SK-N-SH treated with all-trans-retinoic acid at 6 μM for 48 hours (cell line): ENCODE results near the gene JAKMIP1.

Source experiments
- ATAC-seq: fragments of 200-7000 bp; cut with Tn5 transposase; 3 replicates; pipeline ENCODE4 v1.9.1; 2020; ENCODE audit warnings: mild to moderate bottlenecking, moderate library complexity
- ARNTL ChIP-seq: fragments of 450-650 bp; formaldehyde crosslinking; IDR thresholded peaks from 2 replicates; pipeline ENCODE4 v1.5.0; 2020; ENCODE audit warnings: low read depth, mild to moderate bottlenecking, moderate library complexity, borderline replicate concordance
- BACH2 ChIP-seq: fragments of 250-450 bp; sonication (Bioruptor Pico); IDR thresholded peaks from 2 replicates; pipeline ENCODE4 v1.9.0; 2021; ENCODE audit warnings: mild to moderate bottlenecking, borderline replicate concordance
- CSDC2 ChIP-seq: fragments of 250-450 bp; sonication (Bioruptor Pico); IDR thresholded peaks from 2 replicates; pipeline ENCODE4 v1.5.0; 2020; ENCODE audit warnings: mild to moderate bottlenecking, moderate library complexity
- ESRRG ChIP-seq: fragments of 250-450 bp; sonication (Bioruptor Pico); IDR thresholded peaks from 2 replicates; pipeline ENCODE4 v1.6.1; 2021; ENCODE audit warnings: mild to moderate bottlenecking
- GLIS3 ChIP-seq: fragments of 250-450 bp; sonication (Bioruptor Pico); IDR thresholded peaks from 2 replicates; pipeline ENCODE4 v1.5.0; 2020; ENCODE audit warnings: mild to moderate bottlenecking, moderate library complexity
- ISL1 ChIP-seq: fragments of 250-450 bp; sonication (Bioruptor Pico); IDR thresholded peaks from 2 replicates; pipeline ENCODE4 v2.1.2; 2022; ENCODE audit warnings: mild to moderate bottlenecking, moderate library complexity
- OSR1 ChIP-seq: fragments of 250-450 bp; sonication (Bioruptor Pico); IDR thresholded peaks from 2 replicates; pipeline ENCODE4 v1.8.0; 2022; ENCODE audit warnings: moderate library complexity, mild to moderate bottlenecking, inconsistent platforms
- SNAI2 ChIP-seq: fragments of 250-450 bp; sonication (Bioruptor Pico); IDR thresholded peaks from 2 replicates; pipeline ENCODE4 v1.5.0; 2020; ENCODE audit warnings: mild to moderate bottlenecking, moderate library complexity
- TCF4 ChIP-seq: fragments of 250-450 bp; sonication (Bioruptor Pico); IDR thresholded peaks from 2 replicates; pipeline ENCODE4 v1.8.0; 2021; ENCODE audit warnings: mild to moderate bottlenecking, moderate library complexity, borderline replicate concordance
- TOX ChIP-seq: fragments of 250-450 bp; sonication (Bioruptor Pico); IDR thresholded peaks from 2 replicates; pipeline ENCODE4 v1.8.0; 2021; ENCODE audit warnings: mild to moderate bottlenecking, moderate library complexity, borderline replicate concordance
- ZC3H10 ChIP-seq: fragments of 250-450 bp; sonication (Bioruptor Pico); IDR thresholded peaks from 2 replicates; pipeline ENCODE4 v1.5.1; 2021; ENCODE audit warnings: mild to moderate bottlenecking, moderate library complexity
- ZFP3 ChIP-seq: fragments of 250-450 bp; sonication (Bioruptor Pico); IDR thresholded peaks from 2 replicates; pipeline ENCODE4 v1.5.0; 2020; ENCODE audit warnings: mild to moderate bottlenecking, moderate library complexity
- ZFP30 ChIP-seq: fragments of 450-650 bp; formaldehyde crosslinking; IDR thresholded peaks from 2 replicates; pipeline ENCODE4 v1.5.0; 2022; ENCODE audit warnings: mild to moderate bottlenecking, moderate library complexity
- ZNF565 ChIP-seq: fragments of 450-650 bp; formaldehyde crosslinking; conservative IDR thresholded peaks from 2 replicates; pipeline ENCODE4 v1.5.0; 2020; ENCODE audit warnings: low read depth, mild to moderate bottlenecking, moderate library complexity
- ZNF70 ChIP-seq: fragments of 450-650 bp; formaldehyde crosslinking; IDR thresholded peaks from 2 replicates; pipeline ENCODE4 v1.5.0; 2020; ENCODE audit warnings: mild to moderate bottlenecking, moderate library complexity
- TF ChIP-seq, protein P1 (sequence below): fragments of 250-450 bp; sonication (Bioruptor Pico); IDR thresholded peaks from 2 replicates; pipeline ENCODE4 v1.8.0; 2021; ENCODE audit warnings: low read depth, mild to moderate bottlenecking, moderate library complexity, borderline replicate concordance
- TF ChIP-seq, protein P2 (sequence below): fragments of 250-450 bp; sonication (Bioruptor Pico); IDR thresholded peaks from 2 replicates; pipeline ENCODE4 v1.8.0; 2020; ENCODE audit warnings: mild to moderate bottlenecking, moderate library complexity, borderline replicate concordance
- TF ChIP-seq, protein P3 (sequence below): fragments of 250-450 bp; sonication (Bioruptor Pico); IDR thresholded peaks from 2 replicates; pipeline ENCODE4 v1.5.1; 2020; ENCODE audit warnings: low read depth, mild to moderate bottlenecking, moderate library complexity
- TF ChIP-seq, protein P4 (sequence below): fragments of 250-450 bp; sonication (Bioruptor Pico); IDR thresholded peaks from 2 replicates; pipeline ENCODE4 v1.5.1; 2021; ENCODE audit warnings: mild to moderate bottlenecking, moderate library complexity
- TF ChIP-seq, protein P5 (sequence below): fragments of 250-450 bp; sonication (Bioruptor Pico); IDR thresholded peaks from 2 replicates; pipeline ENCODE4 v1.5.0; 2020; ENCODE audit warnings: mild to moderate bottlenecking, moderate library complexity

Gene JAKMIP1

DNA sequence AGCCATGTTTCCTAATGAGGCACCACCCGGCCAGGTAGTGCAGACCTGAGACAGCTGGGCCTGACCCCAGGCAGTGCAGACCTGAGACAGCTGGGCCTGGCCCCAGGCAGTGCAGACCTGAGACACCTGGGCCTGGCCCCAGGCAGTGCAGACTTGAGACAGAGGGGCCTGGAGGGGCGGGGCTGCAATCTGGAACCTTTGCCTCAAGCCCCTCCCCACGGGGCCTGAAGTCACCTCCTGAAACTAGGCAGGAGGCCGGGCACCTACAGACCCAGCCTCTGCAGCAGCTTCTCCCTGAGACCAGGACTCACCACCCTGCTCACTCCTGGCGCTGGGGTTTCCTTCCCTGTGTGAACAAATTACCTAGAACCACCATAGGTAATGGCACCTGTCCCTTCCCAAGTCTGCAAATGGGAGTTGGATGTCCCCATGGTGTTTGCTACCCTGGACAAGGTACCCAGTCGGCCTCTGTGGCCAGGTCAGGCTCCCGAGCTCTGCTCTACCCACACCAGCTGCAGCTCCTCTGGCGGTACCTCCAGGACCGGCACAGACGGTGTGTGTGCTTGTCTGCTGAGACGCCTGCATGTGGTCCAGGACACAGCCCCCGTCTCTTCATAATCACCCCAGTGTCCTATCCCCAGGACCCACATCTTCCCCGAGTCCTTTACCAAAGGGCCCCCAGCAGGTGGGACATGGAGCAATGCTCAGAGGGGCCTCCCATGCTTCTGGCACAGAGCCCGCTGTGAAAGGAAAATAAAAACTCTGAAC lies 129.0 kb downstream of the JAKMIP1 start:
- no peak for TF ChIP-seq BACH2 (CRISPR knock-in tag)
- TF ChIP-seq CSDC2 (CRISPR knock-in tag) = no peak
- no peak for TF ChIP-seq TCF4
- TF ChIP-seq, protein P1, sequence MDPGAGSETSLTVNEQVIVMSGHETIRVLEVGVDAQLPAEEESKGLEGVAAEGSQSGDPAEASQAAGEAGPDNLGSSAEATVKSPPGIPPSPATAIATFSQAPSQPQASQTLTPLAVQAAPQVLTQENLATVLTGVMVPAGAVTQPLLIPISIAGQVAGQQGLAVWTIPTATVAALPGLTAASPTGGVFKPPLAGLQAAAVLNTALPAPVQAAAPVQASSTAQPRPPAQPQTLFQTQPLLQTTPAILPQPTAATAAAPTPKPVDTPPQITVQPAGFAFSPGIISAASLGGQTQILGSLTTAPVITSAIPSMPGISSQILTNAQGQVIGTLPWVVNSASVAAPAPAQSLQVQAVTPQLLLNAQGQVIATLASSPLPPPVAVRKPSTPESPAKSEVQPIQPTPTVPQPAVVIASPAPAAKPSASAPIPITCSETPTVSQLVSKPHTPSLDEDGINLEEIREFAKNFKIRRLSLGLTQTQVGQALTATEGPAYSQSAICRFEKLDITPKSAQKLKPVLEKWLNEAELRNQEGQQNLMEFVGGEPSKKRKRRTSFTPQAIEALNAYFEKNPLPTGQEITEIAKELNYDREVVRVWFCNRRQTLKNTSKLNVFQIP (CRISPR knock-in tag) = no peak
- no peak for TF ChIP-seq ESRRG (CRISPR knock-in tag)
- TF ChIP-seq, protein P2, sequence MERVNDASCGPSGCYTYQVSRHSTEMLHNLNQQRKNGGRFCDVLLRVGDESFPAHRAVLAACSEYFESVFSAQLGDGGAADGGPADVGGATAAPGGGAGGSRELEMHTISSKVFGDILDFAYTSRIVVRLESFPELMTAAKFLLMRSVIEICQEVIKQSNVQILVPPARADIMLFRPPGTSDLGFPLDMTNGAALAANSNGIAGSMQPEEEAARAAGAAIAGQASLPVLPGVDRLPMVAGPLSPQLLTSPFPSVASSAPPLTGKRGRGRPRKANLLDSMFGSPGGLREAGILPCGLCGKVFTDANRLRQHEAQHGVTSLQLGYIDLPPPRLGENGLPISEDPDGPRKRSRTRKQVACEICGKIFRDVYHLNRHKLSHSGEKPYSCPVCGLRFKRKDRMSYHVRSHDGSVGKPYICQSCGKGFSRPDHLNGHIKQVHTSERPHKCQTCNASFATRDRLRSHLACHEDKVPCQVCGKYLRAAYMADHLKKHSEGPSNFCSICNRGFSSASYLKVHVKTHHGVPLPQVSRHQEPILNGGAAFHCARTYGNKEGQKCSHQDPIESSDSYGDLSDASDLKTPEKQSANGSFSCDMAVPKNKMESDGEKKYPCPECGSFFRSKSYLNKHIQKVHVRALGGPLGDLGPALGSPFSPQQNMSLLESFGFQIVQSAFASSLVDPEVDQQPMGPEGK = no peak
- no peak for TF ChIP-seq ZNF565 (CRISPR knock-in tag)
- no peak for TF ChIP-seq ZC3H10 (CRISPR knock-in tag)
- no peak for TF ChIP-seq ZNF70 (CRISPR knock-in tag)
- TF ChIP-seq OSR1 (CRISPR knock-in tag) = no peak
- TF ChIP-seq SNAI2 (CRISPR knock-in tag) = no peak
- TF ChIP-seq GLIS3 (CRISPR knock-in tag) = no peak
- no peak for TF ChIP-seq ARNTL (CRISPR knock-in tag)
- TF ChIP-seq, protein P3, sequence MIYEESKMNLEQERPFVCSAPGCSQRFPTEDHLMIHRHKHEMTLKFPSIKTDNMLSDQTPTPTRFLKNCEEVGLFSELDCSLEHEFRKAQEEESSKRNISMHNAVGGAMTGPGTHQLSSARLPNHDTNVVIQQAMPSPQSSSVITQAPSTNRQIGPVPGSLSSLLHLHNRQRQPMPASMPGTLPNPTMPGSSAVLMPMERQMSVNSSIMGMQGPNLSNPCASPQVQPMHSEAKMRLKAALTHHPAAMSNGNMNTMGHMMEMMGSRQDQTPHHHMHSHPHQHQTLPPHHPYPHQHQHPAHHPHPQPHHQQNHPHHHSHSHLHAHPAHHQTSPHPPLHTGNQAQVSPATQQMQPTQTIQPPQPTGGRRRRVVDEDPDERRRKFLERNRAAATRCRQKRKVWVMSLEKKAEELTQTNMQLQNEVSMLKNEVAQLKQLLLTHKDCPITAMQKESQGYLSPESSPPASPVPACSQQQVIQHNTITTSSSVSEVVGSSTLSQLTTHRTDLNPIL (CRISPR knock-in tag) = no peak
- ATAC-seq = no peak

DNA sequence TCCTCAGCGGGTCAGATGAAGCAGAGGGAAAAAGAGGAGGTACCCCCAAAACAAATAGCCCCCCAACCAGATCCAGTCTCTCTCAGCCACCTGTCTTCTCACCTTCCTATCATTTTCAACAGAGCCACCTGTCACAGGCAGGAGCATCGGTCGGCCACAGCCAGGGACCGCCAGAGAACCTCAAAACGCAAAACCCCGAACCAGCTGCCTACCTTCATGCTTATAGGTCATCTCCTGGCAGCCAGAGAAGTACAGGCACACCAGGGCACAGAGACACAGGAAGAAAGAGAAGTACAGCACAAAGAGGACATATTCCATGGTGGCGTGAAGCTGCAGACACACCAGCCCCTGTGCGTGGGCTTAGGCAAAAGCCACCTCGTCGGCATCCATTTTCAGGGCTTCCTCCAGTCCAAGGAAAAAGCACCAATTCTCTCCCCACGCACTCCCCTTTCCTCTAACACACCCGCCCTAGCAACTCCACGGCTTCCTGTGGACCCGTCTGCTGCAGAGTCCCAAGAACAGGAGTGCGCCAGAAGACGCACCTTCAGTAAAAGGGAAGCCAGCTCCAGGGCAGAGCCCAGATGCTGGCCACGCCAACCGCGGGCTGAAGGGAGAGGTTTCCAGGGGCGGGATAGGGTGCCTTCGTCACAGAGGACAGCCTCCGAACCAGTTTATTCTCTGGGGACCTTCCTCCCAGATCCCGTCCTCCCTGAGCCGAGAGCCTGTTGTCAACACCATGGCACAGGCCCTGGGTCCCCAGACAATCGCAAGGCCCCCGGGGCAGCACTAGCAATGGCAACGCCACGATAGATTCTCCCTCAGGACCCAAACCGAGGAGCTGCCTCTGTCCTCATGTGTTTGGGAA lies 130.3 kb downstream of the JAKMIP1 start:
- TF ChIP-seq, protein P3 (CRISPR knock-in tag) = no peak
- no peak for TF ChIP-seq ISL1
- no peak for TF ChIP-seq TOX
- TF ChIP-seq, protein P1 (CRISPR knock-in tag) = no peak
- TF ChIP-seq ZC3H10 (CRISPR knock-in tag) = no peak
- TF ChIP-seq ZNF565 (CRISPR knock-in tag) = no peak
- no peak for TF ChIP-seq ZNF70 (CRISPR knock-in tag)
- TF ChIP-seq, protein P4, sequence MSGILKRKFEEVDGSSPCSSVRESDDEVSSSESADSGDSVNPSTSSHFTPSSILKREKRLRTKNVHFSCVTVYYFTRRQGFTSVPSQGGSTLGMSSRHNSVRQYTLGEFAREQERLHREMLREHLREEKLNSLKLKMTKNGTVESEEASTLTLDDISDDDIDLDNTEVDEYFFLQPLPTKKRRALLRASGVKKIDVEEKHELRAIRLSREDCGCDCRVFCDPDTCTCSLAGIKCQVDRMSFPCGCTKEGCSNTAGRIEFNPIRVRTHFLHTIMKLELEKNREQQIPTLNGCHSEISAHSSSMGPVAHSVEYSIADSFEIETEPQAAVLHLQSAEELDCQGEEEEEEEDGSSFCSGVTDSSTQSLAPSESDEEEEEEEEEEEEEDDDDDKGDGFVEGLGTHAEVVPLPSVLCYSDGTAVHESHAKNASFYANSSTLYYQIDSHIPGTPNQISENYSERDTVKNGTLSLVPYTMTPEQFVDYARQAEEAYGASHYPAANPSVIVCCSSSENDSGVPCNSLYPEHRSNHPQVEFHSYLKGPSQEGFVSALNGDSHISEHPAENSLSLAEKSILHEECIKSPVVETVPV = no peak
- TF ChIP-seq ZFP30 = no peak
- TF ChIP-seq GLIS3 (CRISPR knock-in tag) = no peak
- TF ChIP-seq ZFP3 = no peak
- TF ChIP-seq, protein P5, sequence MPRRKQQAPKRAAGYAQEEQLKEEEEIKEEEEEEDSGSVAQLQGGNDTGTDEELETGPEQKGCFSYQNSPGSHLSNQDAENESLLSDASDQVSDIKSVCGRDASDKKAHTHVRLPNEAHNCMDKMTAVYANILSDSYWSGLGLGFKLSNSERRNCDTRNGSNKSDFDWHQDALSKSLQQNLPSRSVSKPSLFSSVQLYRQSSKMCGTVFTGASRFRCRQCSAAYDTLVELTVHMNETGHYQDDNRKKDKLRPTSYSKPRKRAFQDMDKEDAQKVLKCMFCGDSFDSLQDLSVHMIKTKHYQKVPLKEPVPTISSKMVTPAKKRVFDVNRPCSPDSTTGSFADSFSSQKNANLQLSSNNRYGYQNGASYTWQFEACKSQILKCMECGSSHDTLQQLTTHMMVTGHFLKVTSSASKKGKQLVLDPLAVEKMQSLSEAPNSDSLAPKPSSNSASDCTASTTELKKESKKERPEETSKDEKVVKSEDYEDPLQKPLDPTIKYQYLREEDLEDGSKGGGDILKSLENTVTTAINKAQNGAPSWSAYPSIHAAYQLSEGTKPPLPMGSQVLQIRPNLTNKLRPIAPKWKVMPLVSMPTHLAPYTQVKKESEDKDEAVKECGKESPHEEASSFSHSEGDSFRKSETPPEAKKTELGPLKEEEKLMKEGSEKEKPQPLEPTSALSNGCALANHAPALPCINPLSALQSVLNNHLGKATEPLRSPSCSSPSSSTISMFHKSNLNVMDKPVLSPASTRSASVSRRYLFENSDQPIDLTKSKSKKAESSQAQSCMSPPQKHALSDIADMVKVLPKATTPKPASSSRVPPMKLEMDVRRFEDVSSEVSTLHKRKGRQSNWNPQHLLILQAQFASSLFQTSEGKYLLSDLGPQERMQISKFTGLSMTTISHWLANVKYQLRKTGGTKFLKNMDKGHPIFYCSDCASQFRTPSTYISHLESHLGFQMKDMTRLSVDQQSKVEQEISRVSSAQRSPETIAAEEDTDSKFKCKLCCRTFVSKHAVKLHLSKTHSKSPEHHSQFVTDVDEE (CRISPR knock-in tag) = no peak
- TF ChIP-seq, all 23 proteins: peak for 0
- no peak for ATAC-seq
